ENCODE measurements around the gene USP10. TPM values are rescaled to one million over a fixed set of nuclear protein-coding genes. Genes with fewer than 3 reads are reported as not detected.

Gene USP10
- polyA plus RNA-seq, 2 of the 4 experiments (the other 2 are of a cell fraction): 61.5 to 93.5 TPM

GRCh38 chr16:84794186-84794585, 94.4 kb downstream of the USP10 start:
- TF ChIP-seq PHF8 (IDR thresholded peaks at IDR 0.05; ENCODE audit: borderline replicate concordance, low read depth) (no peak), CHD4 (IDR thresholded peaks at IDR 0.05; ENCODE audit: borderline replicate concordance) (no peak), PBX3 (IDR thresholded peaks at IDR 0.05) (no peak), CTCF (IDR thresholded peaks at IDR 0.05) (no peak), ZNF302 (CRISPR knock-in tag; IDR thresholded peaks at IDR 0.05) (no peak), SREBF2 (IDR thresholded peaks at IDR 0.05) (no peak), RFX5 (IDR thresholded peaks at IDR 0.05) (no peak), FOXS1 (CRISPR knock-in tag; IDR thresholded peaks at IDR 0.05) (no peak), JUNB (IDR thresholded peaks at IDR 0.05) (no peak), CBX2 (IDR thresholded peaks at IDR 0.05; ENCODE audit: borderline replicate concordance, low read depth) (no peak), KDM5A (IDR thresholded peaks at IDR 0.05) (no peak), HES2 (IDR thresholded peaks at IDR 0.05) (no peak), HEYL (CRISPR knock-in tag; IDR thresholded peaks at IDR 0.05) (no peak), FOSB (CRISPR knock-in tag; IDR thresholded peaks at IDR 0.05) (no peak), ZC3H11A (IDR thresholded peaks at IDR 0.05) (no peak), NPAS2 (CRISPR knock-in tag; IDR thresholded peaks at IDR 0.05; ENCODE audit: borderline replicate concordance) (no peak)
- no peak for ATAC-seq
- ChIA-PET CTCF (interaction anchor here (0.8 to 3.9 kb wide), 6 partner anchors 40 to 176 kb away, joined by 3 to 18 read pairs (median 4); no protein-coding TSS in a partner anchor), POLR2A (no interaction called here)
- no peak for FAIRE-seq
- WGBS (ENCODE audit: missing lambda C conversion rate): 89% methylated on average over 6 of the region's 6 CpGs
- H3K9me3 ChIP-seq: no peaks in the 10 kb centered on the region
- no peak overlapping the region for H3K4me2 ChIP-seq
- H3K4me1 ChIP-seq: no peaks in the 10 kb centered on the region
- H3K27ac ChIP-seq: no peak overlapping the region
- H3K4me3 ChIP-seq: no peak overlapping the region
- DNase-seq (ENCODE audit: low read depth in 1 of 2, low spot score in 1 of 2): no peak

- no peak overlapping the region for H3K4me2 ChIP-seq
- no peaks in the 10 kb centered on the region for H3K4me1 ChIP-seq
- no peak overlapping the region for H3K4me3 ChIP-seq
- CTCF ChIA-PET: interaction anchor here (0.9 to 3.9 kb wide), 4 partner anchors 30 to 158 kb away, joined by 3 to 18 read pairs (median 3); no protein-coding TSS in a partner anchor
- no peaks in the 10 kb centered on the region for H3K9me3 ChIP-seq
- no peak for DNase-seq (ENCODE audit: low read depth in 1 of 2, low spot score in 1 of 2)
- no peak for FAIRE-seq
- TF ChIP-seq TFCP2L1 (CRISPR knock-in tag; IDR thresholded peaks at IDR 0.05) (no peak), FOXS1 (CRISPR knock-in tag; IDR thresholded peaks at IDR 0.05) (no peak), GATA3 (IDR thresholded peaks at IDR 0.05; ENCODE audit: borderline replicate concordance) (no peak), FOSL2 (IDR thresholded peaks at IDR 0.05) (no peak), FOSL2 (CRISPR knock-in tag; IDR thresholded peaks at IDR 0.05) (no peak), HEYL (CRISPR knock-in tag; IDR thresholded peaks at IDR 0.05) (no peak), ATOH8 (CRISPR knock-in tag; IDR thresholded peaks at IDR 0.05; ENCODE audit: low read depth) (no peak), POLR2A (IDR thresholded peaks at IDR 0.05; ENCODE audit: low read length) (no peak), JUNB (IDR thresholded peaks at IDR 0.05) (no peak), MAX (IDR thresholded peaks at IDR 0.05) (no peak), HDAC2 (IDR thresholded peaks at IDR 0.05) (no peak), USF2 (IDR thresholded peaks at IDR 0.05) (no peak), CEBPB (IDR thresholded peaks at IDR 0.05) (no peak)
- ATAC-seq: no peak
- WGBS (ENCODE audit: missing lambda C conversion rate): 94% methylated on average over 19 of the region's 19 CpGs
- no peak overlapping the region for H3K27ac ChIP-seq
- POLR2A ChIA-PET: no interaction called here
Measured at GRCh38 chr16:84794626-84795025, 94.8 kb downstream of the USP10 start.

Data from A549 (cell line).